Esophagus muscularis mucosa (tissue), 4 donors: ENCODE data around the gene USF3.

ENCODE experiments used
- EP300 ChIP-seq: sonication (generic); formaldehyde crosslinking; IDR thresholded peaks from one replicate; pipeline ENCODE4 v1.6.1; 2017; ENCODE audit warnings: antibody characterized with exemption
- POLR2A ChIP-seq: fragments of 450-650 bp; IDR thresholded peaks from one replicate; pipeline ENCODE4 v1.6.1; 2017; ENCODE audit warnings: antibody characterized with exemption, moderate library complexity, mild to moderate bottlenecking, low read depth
- TF ChIP-seq, protein P1 (sequence below), 3 experiments: fragments of 200-600 bp in 2 of 3; fragments of 450-650 bp in 1 of 3; sonication (generic) in 2 of 3; IDR thresholded peaks; one replicate each; pipeline ENCODE4 v1.5.1; 2017 to 2019; ENCODE audit warnings: antibody characterized with exemption in 3 of 3, mild to moderate bottlenecking in 2 of 3, moderate library complexity in 1 of 3

- TF ChIP-seq, protein P1, sequence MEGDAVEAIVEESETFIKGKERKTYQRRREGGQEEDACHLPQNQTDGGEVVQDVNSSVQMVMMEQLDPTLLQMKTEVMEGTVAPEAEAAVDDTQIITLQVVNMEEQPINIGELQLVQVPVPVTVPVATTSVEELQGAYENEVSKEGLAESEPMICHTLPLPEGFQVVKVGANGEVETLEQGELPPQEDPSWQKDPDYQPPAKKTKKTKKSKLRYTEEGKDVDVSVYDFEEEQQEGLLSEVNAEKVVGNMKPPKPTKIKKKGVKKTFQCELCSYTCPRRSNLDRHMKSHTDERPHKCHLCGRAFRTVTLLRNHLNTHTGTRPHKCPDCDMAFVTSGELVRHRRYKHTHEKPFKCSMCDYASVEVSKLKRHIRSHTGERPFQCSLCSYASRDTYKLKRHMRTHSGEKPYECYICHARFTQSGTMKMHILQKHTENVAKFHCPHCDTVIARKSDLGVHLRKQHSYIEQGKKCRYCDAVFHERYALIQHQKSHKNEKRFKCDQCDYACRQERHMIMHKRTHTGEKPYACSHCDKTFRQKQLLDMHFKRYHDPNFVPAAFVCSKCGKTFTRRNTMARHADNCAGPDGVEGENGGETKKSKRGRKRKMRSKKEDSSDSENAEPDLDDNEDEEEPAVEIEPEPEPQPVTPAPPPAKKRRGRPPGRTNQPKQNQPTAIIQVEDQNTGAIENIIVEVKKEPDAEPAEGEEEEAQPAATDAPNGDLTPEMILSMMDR (IDR thresholded peaks at IDR 0.05), result no peak
- TF ChIP-seq EP300, result no peak
- TF ChIP-seq POLR2A, result no peak
Observed at GRCh38 chr3:113678773-113679172, 17.7 kb downstream of the USF3 start.
